PFSK-1 (cell line): Measurements from ENCODE around the gene IL17B.

ENCODE experiments used
- FOXP2 ChIP-seq: optimal IDR thresholded peaks from 2 replicates; pipeline ENCODE3; 2011; ENCODE audit warnings: borderline replicate concordance, control low read depth, inconsistent platforms; ENCODE audit not compliant: insufficient read depth; ENCODE audit errors: extremely low read length, extremely low read depth
- POLR2AphosphoS5 ChIP-seq: IDR thresholded peaks from 2 replicates; pipeline ENCODE4 v1.6.1; 2012; ENCODE audit warnings: low read depth, mild to moderate bottlenecking, control low read depth, low read length, moderate library complexity
- SIN3A ChIP-seq: IDR thresholded peaks from 2 replicates; pipeline ENCODE4 v1.6.1; 2012; ENCODE audit warnings: mild to moderate bottlenecking, low read length, moderate library complexity, borderline replicate concordance; ENCODE audit not compliant: insufficient read depth
- TAF1 ChIP-seq: IDR thresholded peaks from 2 replicates; pipeline ENCODE4 v1.6.1; 2012; ENCODE audit warnings: low read length, control low read depth, borderline replicate concordance; ENCODE audit not compliant: insufficient read depth
- TF ChIP-seq, protein P1 (sequence below), 2 experiments: IDR thresholded peaks; 2 replicates each; pipeline versions ENCODE4 v1.6.1 to v1.8.0; 2011 to 2012; ENCODE audit warnings: low read depth in 2 of 2, low read length in 2 of 2, control low read depth in 1 of 2, inconsistent platforms in 1 of 2, mild to moderate bottlenecking in 1 of 2, moderate library complexity in 1 of 2; ENCODE audit not compliant: insufficient read depth in 1 of 2

Gene IL17B

GRCh38 chr5:149391524-149391923, 12.4 kb upstream of the IL17B start:
- TF ChIP-seq TAF1 (no peak), POLR2AphosphoS5 (no peak), FOXP2 (no peak)

DNA sequence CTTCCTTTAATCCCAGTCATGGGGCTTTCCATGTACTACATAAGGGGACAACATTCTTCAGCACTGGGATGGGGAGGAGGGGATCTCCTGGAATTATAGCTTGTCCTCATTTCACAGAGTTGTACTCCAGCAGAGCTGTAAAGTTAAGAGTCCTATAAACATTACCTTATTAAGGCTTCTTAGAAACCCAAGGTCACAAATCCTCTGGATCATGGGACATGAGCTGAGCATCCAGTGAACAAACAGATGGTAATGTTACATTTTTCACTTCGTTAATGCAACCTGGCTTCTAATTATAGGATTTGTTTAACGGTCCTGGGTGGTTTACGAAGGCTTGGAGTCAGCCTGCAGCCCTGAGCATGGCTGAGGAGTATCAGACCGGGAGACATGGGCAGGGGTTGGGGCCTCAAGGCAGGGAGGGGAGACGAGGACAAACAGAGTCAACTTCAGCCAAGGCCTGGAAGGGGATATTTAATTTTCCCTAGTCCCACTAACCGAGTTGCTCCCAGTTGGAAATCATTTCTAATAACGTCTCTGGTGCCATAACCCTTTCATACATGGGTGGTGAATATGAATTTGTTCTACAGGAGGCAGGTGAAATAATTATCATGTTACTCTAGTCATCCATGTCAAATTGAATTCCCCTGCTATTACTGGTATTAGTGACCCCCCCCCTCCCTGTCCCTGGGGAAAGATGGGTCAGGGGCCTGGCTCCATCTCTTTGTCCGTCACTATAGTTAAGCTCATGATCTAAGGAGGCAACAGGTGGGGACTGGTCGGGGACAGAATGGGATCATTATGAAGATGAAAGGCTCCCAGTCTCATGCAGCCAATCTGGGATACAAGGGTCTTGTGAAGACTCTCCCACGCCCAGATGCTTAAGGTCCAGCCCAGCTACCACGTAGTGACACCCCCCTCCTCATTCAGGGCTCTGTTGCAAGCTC, 10.7 kb upstream of the IL17B start:
- TF ChIP-seq SIN3A (no peak), TAF1 (no peak), FOXP2 (no peak), POLR2AphosphoS5 (no peak)
- TF ChIP-seq, protein P1, sequence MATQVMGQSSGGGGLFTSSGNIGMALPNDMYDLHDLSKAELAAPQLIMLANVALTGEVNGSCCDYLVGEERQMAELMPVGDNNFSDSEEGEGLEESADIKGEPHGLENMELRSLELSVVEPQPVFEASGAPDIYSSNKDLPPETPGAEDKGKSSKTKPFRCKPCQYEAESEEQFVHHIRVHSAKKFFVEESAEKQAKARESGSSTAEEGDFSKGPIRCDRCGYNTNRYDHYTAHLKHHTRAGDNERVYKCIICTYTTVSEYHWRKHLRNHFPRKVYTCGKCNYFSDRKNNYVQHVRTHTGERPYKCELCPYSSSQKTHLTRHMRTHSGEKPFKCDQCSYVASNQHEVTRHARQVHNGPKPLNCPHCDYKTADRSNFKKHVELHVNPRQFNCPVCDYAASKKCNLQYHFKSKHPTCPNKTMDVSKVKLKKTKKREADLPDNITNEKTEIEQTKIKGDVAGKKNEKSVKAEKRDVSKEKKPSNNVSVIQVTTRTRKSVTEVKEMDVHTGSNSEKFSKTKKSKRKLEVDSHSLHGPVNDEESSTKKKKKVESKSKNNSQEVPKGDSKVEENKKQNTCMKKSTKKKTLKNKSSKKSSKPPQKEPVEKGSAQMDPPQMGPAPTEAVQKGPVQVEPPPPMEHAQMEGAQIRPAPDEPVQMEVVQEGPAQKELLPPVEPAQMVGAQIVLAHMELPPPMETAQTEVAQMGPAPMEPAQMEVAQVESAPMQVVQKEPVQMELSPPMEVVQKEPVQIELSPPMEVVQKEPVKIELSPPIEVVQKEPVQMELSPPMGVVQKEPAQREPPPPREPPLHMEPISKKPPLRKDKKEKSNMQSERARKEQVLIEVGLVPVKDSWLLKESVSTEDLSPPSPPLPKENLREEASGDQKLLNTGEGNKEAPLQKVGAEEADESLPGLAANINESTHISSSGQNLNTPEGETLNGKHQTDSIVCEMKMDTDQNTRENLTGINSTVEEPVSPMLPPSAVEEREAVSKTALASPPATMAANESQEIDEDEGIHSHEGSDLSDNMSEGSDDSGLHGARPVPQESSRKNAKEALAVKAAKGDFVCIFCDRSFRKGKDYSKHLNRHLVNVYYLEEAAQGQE (IDR thresholded peaks at IDR 0.05; ENCODE audit: insufficient read depth in 1 of 2, low read depth in 2 of 2, low read length in 2 of 2): no peak

- TF ChIP-seq POLR2AphosphoS5 (no peak), TAF1 (no peak), SIN3A (no peak), FOXP2 (no peak)
- TF ChIP-seq, protein P1 (IDR thresholded peaks at IDR 0.05; ENCODE audit: insufficient read depth in 1 of 2, low read depth in 2 of 2, low read length in 2 of 2): no peak
These were observed 9.6 kb upstream of the IL17B start for GRCh38 chr5:149388498-149389190.

DNA sequence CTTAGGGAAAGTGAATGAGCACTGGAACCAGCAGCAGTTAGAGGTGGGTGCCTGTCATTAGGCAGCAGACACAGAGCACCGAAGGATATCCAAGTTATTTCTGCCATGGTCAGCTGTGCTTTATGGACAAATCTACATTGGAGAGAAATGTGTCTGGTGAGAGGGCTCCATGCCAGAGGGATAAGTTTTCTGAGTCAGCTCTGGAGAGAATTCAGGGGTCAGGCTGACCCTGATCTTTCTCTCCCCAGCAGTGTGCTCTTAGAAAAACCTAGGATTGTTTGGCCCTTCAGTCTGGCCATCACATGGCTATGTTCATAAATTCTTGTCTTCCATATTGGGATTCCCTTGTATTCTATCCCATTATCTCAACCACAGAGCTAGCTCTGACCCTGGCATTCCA, 8.9 kb upstream of the IL17B start:
- TF ChIP-seq SIN3A: no peak
- no peak for TF ChIP-seq POLR2AphosphoS5
- no peak for TF ChIP-seq FOXP2
- TF ChIP-seq, protein P1 (IDR thresholded peaks at IDR 0.05; ENCODE audit: insufficient read depth in 1 of 2, low read depth in 2 of 2, low read length in 2 of 2): no peak

DNA sequence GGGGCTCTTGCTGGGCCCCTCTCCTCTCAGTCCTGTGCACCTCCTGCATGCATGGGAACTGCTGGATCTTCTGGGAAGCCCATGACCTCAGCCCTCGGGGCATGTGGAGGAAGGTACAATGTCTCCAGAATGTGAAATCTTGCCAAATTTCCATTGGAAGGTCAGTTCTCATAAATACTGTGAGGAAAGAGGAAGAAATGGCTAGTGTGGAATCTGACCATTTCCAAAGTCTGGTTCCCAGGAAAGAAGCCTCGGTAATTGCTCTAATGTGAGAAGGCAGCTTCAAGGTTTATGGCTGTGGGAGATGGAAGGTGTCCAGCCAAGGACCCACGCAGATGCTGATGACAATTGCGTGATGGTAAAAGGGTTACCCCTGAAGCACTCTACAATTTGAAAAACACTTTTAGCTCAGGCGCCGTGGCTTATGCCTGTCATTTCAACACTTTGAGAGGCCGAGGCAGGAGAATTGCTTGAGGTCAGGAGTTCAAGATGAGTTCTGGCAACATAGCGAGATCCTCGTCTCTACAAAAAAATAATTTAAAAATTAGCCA, 8.1 kb upstream of the IL17B start:
- no peak for TF ChIP-seq FOXP2
- TF ChIP-seq POLR2AphosphoS5: no peak
- TF ChIP-seq SIN3A: no peak
- TF ChIP-seq, protein P1 (IDR thresholded peaks at IDR 0.05; ENCODE audit: insufficient read depth in 1 of 2, low read depth in 2 of 2, low read length in 2 of 2): no peak
- TF ChIP-seq TAF1: no peak
